SK-N-MC (cell line): Measurements from ENCODE around the gene STRN.

Experiments
- EZH2 ChIP-seq: fragments of 200-600 bp; sonication (generic); IDR thresholded peaks from one replicate; pipeline ENCODE4 v1.6.1; 2017; ENCODE audit warnings: antibody characterized with exemption
- POLR2AphosphoS5 ChIP-seq: IDR thresholded peaks from 2 replicates; pipeline ENCODE4 v1.6.1; 2012; ENCODE audit warnings: mild to moderate bottlenecking, low read depth, low read length, borderline replicate concordance

DNA sequence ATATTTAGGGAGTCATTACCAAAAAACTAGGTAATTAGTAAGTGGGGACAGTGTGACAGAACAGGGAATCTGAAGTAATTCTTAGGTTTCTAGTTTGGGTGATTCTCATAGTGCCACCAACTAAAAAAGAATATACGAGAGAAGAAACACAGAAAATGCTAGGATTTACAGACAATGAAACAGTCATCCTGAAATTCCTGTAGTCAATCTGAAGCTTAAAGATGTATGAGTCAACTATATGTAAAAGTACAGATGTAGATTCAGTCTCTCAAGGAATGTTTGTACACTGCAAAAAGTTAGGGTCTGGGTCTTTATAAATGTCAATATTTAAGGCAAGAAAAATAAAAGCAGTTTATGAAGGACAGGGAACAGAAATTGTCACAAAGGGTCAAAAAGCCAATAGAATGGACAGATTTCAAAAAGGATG, 107.0 kb downstream of the STRN start:
- TF ChIP-seq POLR2AphosphoS5 (no peak), EZH2 (no peak)
